Erythroblast (primary cell): ENCODE results near the gene ACTMAP.
"Not testable (repeated sequence)": the region's sequence is repeated elsewhere in the genome, so short reads cannot be mapped to it uniquely, and the experiment has no call there.

ENCODE experiments used
- DNase-seq, 2 experiments: peaks; one replicate each; lab custom pipeline; 2025; lab: John Stamatoyannopoulos, UW
- GATA1 ChIP-seq: IDR thresholded peaks from 2 replicates; pipeline ENCODE4 v1.6.1; 2011; ENCODE audit warnings: low read depth, mild to moderate bottlenecking, control low read depth, low read length, moderate library complexity
- POLR2A ChIP-seq: IDR thresholded peaks from 2 replicates; pipeline ENCODE4 v1.6.1; 2011; ENCODE audit warnings: mild to moderate bottlenecking, low read length

ACTMAP gene

GRCh38 chr19:40743926-40744325 is 6.4 kb downstream of the ACTMAP start:
- TF ChIP-seq GATA1 = no peak
- TF ChIP-seq POLR2A = no peak
- DNase-seq = no peak

DNA sequence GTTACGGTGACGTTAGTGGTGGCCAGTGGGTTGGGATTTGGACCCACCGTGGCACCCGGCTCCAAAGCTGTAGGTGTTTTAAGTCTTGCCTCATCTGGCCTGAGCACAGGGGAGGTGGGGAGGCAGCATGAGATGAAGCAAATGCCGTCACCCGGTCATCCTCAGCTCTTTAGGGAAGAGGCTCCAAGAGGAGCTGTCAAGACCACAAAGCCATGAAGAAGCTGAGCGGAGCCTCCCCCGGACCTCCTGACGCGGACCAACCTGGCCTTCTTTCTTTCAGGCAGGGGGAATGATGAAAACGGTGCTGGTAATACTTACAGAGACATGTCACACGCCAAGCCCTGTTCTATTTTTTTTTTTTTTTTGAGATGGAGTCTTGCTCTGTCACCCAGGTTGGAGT is 7.4 kb downstream of the ACTMAP start:
- TF ChIP-seq GATA1 = no peak
- TF ChIP-seq POLR2A = no peak
- DNase-seq = no peak

- DNase-seq = no peak
- no peak for TF ChIP-seq GATA1
- TF ChIP-seq POLR2A = no peak
Observed at GRCh38 chr19:40742477-40742876, 7.8 kb downstream of the ACTMAP start.

DNA sequence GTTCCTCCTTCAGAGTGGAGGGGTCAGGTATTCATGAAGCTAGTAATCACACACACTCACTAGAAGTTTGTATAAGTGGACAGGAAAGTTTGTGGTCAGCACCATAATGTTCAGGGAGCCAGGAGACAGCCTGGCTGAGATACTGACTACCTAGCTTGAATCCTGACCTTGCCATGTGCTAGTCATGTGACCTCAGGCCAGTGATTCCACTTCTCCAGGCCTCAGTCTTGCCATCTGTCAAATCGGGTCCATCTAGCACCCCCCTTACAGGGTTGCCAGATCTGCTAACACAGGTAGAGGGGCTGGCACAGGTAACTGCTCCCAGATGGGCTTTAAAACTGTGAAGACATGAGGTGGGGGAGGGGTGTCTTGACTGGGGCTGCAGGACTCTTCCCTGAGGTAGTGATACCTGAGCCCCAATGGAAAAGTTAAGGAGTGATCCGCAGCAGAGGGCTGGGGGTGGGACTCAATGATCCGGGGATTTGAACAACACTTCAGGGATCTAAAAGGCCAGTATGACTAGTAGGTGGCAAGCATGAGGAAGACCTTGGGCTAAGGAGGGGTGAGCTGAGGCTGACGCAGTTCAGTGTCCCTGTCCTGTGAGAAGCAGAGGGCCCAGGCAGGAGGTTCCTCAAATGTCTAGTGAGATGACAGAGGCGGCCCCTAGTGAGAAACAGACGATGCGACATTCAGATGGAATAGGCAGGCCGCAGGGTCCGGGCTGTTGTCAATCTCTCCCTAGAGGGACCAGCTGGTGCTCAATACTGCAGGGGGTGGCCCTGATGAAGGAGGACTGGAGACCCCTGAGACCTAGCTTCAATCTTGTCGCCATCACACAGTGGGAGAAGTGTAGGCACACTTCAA is 8.5 kb downstream of the ACTMAP start:
- TF ChIP-seq GATA1 = no peak
- no peak for TF ChIP-seq POLR2A
- no peak for DNase-seq

DNA sequence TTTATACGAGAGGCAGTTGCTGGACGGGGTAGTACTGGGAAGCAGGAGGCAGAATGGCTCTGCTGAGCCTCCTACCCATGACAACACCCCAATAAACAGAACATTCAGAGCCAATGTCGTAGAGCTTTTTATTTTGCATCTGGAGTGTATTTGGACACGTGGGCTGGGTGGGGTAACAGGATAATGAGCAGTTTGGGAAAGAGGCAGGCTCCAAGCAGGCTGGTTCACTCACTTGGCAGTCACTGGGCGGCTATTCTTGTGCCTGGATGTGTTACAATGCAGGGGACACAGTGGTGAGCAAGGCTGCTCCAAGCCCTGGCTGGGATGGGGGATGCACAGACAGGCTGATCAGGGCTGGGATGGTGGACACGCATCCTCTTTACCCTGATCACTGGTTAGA is 9.5 kb downstream of the ACTMAP start:
- peak; percentile 10 for TF ChIP-seq POLR2A
- TF ChIP-seq GATA1 = no peak
- DNase-seq = no peak

DNA sequence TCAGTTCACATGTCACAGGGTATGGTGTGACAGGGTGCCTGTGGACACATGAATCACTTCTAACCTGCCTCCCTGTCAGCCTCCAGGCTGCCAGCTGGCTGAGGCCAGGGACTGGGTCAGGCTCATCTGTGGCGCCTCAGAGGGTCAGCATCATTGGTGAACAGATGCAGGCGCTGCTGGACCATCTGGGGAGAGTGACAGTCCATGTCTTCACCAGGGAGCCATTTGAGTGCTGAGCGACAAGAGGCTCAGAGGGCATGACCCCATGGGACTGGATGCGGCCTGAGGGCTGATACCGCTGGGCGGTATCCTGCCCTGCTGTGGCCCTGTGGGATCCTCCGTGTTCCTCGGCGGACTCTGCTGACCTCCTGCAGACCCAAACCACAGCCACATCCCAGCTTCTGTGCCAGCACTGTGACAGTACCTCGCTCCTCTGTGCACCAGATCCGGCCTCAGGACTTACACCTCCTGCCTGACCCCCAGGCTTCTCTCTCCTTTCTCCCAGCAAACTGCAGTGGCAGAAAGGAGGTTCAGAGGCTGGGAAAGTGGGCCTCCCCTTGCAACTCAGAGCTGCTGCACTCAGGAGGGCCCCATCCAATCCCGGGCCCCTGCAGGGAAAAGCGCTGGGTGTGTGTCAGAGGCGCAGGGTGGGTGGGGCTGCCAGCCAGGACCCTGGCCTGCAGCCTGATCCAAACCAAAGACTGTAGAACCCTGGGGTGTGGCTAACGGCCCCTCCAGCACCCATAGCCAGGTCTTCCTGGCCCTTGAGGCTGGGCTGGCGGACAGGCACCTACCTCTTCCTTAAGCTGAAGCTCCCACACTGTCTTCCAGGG is 10.2 kb downstream of the ACTMAP start:
- DNase-seq = no peak
- TF ChIP-seq POLR2A = no peak

GRCh38 chr19:40739030-40739839 is 11.0 kb downstream of the ACTMAP start:
- DNase-seq = no peak
- TF ChIP-seq GATA1 = no peak
- no peak for TF ChIP-seq POLR2A

DNA sequence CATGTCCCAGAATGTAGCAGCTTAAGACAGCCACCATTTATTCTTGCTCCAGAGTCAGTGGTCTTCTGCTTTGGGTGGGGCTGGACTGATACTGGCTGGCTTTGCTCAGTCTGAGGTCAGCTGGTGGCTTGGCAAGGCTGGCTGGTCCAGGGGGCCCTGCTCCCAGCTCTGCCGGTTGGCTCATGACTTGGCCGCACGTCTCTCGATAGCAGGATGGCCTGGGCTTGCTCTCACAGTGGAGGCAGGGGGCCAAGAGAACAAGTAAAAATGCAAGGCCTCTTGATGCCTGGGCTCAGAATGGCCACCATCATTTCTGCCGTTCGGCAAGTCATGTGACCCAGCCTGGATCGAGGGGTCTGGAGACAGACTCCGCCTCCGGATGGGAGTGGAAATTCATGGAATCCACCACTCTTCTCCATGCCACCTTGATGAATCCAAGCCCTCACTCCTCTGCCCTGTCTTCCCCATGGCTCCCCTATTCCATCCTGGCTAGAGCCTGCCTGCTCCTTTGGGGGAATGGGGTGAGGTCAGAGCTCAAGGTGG is 13.1 kb downstream of the ACTMAP start:
- no peak for DNase-seq
- TF ChIP-seq GATA1 = no peak
- no peak for TF ChIP-seq POLR2A

- TF ChIP-seq GATA1 (no peak), POLR2A (no peak)
- no peak for DNase-seq
Observed at GRCh38 chr19:40736661-40737060, 13.6 kb downstream of the ACTMAP start.

DNA sequence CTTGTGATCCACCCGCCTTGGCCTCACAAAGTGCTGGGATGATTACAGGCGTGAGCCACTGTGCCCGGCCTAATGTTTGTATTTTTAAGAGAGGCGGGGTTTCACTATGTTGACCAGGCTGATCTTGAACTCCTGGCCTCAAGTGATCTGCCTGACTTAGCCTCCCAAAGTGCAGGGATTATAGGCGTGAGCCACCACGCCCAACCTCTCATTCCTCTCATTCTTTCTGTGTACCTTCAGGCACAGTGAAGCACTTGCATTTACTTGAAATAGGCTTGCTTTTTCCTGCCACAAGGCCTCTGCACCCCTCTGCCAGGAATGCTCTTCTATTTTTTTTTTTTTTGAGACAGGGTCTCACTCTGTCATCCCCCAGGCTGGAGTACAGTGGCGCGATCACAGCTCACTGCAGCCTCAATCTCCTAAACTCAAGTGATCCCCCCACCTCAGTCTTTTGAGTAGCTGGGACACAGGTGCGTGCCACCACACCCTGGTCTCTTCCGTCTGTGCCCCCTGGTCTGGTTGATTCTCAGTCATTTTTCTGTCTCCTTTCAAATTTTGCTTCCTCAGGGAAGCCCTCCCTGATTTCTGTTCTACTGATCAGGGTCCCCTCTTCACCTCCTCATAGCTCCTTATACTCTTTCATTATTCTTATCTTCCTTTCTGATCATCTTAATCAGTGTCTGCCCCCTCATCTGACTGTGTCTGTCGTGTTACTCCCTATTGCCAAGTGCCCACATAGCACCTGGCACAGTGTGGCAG is 15.1 kb downstream of the ACTMAP start:
- no peak for DNase-seq
- no peak for TF ChIP-seq POLR2A
- no peak for TF ChIP-seq GATA1

- DNase-seq = no peak
- no peak for TF ChIP-seq POLR2A
- no peak for TF ChIP-seq GATA1
Observed at GRCh38 chr19:40733149-40733548, 17.1 kb downstream of the ACTMAP start.

DNA sequence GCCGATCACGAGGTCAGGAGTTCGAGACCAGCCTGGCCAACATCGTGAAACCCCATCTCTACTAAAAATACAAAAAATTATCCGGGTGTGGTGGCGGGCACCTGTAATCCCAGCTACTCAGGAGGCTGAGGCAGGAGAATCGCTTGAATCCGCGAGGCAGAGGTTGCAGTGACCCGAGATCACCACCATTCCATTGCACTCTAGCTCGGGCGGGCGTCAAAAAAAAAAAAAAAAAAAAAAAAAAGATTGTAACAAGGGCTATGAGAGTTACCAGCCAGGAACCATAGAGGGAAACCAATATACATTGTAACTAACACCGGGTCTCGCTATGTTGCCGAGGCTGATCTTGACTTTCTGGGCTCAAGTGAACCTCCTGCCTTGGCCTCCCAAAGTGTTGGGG is 18.0 kb downstream of the ACTMAP start:
- not testable (repeated sequence) for DNase-seq

- not testable (repeated sequence) for DNase-seq
Observed at GRCh38 chr19:40730065-40730464, 20.2 kb downstream of the ACTMAP start.

- DNase-seq = no peak
- TF ChIP-seq POLR2A = no peak
Observed at GRCh38 chr19:40726279-40726678, 24.0 kb downstream of the ACTMAP start.
